C4-2B (cell line): Measurements from ENCODE around the gene BARX2.

ENCODE experiments used
- ZFX ChIP-seq: fragments of 450-650 bp; IDR thresholded peaks from 2 replicates; pipeline ENCODE4 v1.6.1; 2017
- TF ChIP-seq, protein P1 (sequence below): fragments of 450-650 bp; conservative IDR thresholded peaks from 2 replicates; pipeline ENCODE4 v1.5.1; 2017; ENCODE audit warnings: mild to moderate bottlenecking

GRCh38 chr11:129490004-129490403 is 114.4 kb downstream of the BARX2 start:
- TF ChIP-seq, protein P1, sequence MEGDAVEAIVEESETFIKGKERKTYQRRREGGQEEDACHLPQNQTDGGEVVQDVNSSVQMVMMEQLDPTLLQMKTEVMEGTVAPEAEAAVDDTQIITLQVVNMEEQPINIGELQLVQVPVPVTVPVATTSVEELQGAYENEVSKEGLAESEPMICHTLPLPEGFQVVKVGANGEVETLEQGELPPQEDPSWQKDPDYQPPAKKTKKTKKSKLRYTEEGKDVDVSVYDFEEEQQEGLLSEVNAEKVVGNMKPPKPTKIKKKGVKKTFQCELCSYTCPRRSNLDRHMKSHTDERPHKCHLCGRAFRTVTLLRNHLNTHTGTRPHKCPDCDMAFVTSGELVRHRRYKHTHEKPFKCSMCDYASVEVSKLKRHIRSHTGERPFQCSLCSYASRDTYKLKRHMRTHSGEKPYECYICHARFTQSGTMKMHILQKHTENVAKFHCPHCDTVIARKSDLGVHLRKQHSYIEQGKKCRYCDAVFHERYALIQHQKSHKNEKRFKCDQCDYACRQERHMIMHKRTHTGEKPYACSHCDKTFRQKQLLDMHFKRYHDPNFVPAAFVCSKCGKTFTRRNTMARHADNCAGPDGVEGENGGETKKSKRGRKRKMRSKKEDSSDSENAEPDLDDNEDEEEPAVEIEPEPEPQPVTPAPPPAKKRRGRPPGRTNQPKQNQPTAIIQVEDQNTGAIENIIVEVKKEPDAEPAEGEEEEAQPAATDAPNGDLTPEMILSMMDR: no peak
- TF ChIP-seq ZFX: no peak
